DOHH2 (cell line): Measurements from ENCODE around the gene OR13C3.

Source experiments
- EZH2phosphoT487 ChIP-seq: fragments of 200-600 bp; sonication (generic); IDR thresholded peaks from 2 replicates; pipeline ENCODE4 v1.6.1; 2017; ENCODE audit warnings: borderline replicate concordance, mild to moderate bottlenecking, antibody characterized with exemption, low read length, moderate library complexity, mixed read lengths
- TF ChIP-seq, protein P1 (sequence below): fragments of 200-600 bp; sonication (generic); IDR thresholded peaks from one replicate; pipeline ENCODE4 v1.5.1; 2014; ENCODE audit warnings: antibody characterized with exemption, mild to moderate bottlenecking, low read depth, low read length; ENCODE audit not compliant: poor library complexity, severe bottlenecking

DNA sequence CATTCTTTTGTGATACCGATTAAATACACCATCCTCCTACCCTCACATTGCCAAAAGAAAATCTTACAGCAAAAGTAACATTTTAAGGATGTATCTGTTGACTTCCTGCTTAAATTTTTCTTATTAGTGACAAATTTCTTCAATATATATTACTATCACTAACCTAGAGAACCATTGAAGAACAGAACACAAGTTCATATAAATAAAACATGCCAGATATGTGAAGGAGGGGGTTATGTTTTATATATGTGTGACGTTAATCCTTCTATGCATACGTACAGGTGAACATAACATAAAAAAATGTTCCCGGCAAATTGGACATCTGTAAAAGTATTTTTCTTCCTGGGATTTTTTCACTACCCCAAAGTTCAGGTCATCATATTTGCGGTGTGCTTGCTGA lies 32.7 kb downstream of the OR13C3 start, which contains the start of gene OR13F1:
- TF ChIP-seq, protein P1, sequence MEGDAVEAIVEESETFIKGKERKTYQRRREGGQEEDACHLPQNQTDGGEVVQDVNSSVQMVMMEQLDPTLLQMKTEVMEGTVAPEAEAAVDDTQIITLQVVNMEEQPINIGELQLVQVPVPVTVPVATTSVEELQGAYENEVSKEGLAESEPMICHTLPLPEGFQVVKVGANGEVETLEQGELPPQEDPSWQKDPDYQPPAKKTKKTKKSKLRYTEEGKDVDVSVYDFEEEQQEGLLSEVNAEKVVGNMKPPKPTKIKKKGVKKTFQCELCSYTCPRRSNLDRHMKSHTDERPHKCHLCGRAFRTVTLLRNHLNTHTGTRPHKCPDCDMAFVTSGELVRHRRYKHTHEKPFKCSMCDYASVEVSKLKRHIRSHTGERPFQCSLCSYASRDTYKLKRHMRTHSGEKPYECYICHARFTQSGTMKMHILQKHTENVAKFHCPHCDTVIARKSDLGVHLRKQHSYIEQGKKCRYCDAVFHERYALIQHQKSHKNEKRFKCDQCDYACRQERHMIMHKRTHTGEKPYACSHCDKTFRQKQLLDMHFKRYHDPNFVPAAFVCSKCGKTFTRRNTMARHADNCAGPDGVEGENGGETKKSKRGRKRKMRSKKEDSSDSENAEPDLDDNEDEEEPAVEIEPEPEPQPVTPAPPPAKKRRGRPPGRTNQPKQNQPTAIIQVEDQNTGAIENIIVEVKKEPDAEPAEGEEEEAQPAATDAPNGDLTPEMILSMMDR = no peak
- no peak for TF ChIP-seq EZH2phosphoT487
